Stimulated activated CD4-positive, alpha-beta T cell treated with anti-CD3 and anti-CD28 coated beads, TNF-alpha, amount 100 ng/mL, for 24 hours (primary cell): ENCODE results near the gene PARVA.
"Not testable (repeated sequence)": the region's sequence is repeated elsewhere in the genome, so short reads cannot be mapped to it uniquely, and the experiment has no call there.

Source experiments
- DNase-seq, 3 experiments: peaks; one replicate each; pipeline ENCODE4 v3.0.0-alpha.2; 2020; ENCODE audit warnings: low read depth in 3 of 3

The PARVA gene

DNA sequence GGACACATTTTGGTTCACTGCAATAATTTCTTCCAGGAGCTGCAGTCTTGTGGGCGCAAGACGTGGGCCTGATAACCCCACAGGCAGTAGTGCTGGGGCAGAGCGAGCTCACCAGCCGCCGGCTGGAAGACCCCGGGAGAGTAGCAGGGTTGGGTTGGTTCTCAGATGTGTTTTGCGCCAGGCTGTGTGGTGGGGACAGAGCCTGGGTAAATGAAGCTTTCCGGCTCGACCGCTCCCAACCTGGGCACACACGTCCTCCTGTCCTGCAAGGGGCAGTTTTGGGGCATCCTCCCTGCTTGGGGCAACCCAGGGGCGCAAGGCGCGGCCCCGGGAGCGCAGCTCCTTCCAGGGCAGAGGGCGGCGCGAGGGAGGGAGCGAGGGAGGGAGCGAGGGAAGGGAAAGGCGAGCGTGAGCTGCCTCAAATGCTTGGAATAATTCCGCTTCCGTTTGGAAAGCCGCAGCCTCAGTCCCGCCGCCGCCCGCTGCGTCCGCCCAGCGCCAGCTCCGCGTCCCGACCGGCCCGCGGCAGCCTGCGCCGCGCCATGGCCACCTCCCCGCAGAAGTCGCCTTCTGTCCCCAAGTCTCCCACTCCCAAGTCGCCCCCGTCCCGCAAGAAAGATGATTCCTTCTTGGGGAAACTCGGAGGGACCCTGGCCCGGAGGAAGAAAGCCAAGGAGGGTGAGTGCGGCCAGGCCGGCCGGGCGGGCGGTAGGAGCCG lies at the start of gene PARVA:
Gene PARVA (plus strand): TSS at position 466 of the 718 bp plus-strand sequence. CDS start 77 bp downstream, at position 543.
- DNase-seq, result no peak

DNA sequence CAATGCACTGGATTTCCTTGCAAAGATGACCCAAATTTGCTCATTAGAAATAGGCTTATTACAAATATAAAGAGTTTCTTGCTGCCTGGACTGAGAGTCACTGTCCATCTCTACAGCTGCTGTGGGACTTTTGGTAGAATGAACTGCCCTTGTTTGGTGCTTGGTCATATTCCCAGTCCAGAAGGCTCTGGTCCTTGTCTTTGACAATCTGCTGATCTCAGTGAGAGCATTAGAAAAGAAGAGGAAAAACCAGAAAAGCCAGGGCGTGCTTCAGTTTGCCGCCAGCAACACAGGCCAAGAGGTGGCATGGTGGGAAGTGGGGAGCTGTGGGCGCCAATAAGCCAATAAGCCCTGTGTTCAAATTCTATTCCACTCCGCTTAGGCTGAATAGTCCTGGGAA lies 48.2 kb upstream of the PARVA start:
- no peak for DNase-seq

GRCh38 chr11:12329797-12330196 lies 47.6 kb upstream of the PARVA start:
- DNase-seq, result no peak

DNA sequence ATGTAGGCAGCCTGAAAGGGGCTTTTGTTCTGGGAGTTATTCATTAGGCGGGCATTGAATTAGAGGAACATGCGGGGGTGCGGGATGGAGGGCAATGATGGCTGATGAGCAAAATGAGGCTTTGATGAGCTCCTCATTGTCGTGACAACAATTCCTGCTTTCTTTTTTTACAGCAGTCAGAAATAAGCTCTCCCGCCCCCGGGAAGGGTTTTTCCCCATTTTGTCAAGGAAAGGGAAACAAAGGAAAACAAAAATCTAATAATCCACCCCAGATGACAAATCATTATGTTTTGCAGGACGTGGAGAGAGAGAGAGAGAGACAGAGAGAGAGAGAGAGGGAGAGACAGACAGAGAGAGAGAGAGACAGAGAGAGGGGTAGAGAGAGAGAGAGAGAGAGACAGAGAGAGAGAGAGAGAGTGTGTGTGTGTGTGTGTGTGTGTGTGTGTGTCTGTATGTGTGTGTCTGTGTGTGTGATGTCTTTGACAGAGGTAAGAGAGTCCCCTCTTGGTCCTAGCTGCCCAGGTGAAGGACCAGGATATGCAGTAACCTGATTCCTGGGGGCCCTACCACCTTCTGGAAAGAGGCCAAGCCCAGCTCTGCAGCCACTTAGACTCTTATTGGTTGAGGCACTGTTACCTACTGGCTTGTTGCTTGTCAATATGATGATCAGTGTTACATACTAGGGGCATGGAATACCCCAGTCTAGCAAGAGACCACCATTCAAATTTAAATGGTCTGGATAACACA lies 46.7 kb upstream of the PARVA start:
- DNase-seq, result no peak

- DNase-seq, result peak; percentile 42 to 62 (median 46)
Observed at GRCh38 chr11:12331239-12331874, 46.0 kb upstream of the PARVA start.

DNA sequence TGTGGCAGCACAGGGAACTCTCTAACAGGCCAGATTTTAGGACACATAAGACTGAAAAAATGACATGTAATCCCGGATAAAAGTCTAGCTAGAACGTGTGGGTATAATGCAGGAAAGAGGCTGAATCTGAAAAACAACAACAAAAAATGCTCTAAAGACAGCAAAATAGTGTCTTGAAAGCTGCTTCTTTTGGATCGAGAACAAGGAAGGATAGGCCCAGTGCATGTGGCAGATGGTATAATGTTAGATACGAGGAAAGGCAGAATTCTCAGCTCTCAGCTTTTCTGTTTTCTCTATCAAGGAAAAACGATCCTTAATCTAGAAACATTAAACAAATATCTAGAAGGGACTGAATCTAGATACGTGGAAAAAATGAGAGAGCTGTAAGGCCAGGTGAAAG lies 33.8 kb upstream of the PARVA start:
- DNase-seq, result no peak

GRCh38 chr11:12353534-12353933 lies 23.8 kb upstream of the PARVA start:
- DNase-seq, result no peak

GRCh38 chr11:12354750-12355545 lies 22.4 kb upstream of the PARVA start:
- no peak for DNase-seq

GRCh38 chr11:12356944-12357655 lies 20.3 kb upstream of the PARVA start:
- no peak for DNase-seq

GRCh38 chr11:12357697-12358096 lies 19.7 kb upstream of the PARVA start:
- DNase-seq, result not testable (repeated sequence)

DNA sequence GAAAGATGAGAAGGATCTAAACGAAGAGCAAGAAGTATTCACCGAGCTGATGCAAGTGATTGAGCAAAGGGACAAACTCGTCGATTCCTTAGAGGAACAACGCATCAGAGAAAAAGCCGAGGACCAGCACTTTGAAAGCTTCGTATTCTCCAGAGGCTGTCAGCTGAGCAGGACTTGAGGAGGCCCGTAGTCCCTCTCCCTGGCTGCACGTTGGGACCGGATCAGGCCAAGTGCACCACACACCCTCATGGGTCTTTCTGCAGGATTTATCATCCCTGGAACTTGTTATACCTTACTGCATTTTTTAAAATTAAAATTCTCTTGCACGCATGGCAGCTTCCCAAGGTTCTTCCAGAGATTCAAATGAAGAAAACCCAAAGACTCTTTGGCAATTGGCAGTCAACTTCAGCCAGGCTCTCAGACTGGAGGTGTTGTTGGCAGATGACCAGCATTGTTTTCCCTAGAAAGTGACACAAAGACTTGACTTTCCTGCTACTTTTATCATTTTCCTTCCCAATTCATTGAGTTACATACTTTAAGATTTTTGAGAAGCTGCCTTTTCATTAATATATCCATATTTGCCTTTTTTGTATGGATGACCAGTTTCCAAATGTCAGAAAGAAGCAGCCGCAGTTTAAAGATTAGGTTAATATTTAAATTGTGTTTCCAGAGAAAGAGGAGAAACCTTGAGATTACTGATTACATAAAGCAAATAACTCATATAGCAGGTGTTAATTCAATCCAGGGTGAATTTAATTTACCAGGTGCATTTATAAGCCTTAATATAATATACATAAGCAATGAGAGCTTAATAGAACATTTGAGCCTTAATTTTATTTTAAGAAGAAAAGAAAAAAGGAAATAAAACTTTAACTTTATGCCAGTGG lies 18.8 kb upstream of the PARVA start:
- DNase-seq, result no peak

GRCh38 chr11:12359761-12360160 lies 17.6 kb upstream of the PARVA start:
- no peak for DNase-seq

DNA sequence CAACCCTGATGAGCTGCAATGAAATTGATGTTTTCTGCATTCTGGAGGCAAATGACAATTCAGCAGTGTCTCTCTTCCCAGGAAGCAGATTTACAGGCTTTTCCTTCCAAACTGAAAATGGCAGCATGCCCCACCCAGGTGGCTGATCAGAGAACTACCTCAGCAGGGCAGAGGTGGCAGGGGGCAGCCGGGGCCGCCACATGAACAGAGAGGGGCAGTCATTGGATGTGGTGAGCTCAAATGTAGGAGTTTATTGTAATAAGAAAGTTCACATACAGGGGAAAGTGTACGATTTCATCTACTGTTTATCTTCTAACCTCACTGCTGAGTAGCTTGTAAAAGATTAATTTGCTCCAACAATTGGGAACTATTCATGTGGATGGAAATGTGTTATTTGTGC lies 15.7 kb upstream of the PARVA start:
- no peak for DNase-seq

DNA sequence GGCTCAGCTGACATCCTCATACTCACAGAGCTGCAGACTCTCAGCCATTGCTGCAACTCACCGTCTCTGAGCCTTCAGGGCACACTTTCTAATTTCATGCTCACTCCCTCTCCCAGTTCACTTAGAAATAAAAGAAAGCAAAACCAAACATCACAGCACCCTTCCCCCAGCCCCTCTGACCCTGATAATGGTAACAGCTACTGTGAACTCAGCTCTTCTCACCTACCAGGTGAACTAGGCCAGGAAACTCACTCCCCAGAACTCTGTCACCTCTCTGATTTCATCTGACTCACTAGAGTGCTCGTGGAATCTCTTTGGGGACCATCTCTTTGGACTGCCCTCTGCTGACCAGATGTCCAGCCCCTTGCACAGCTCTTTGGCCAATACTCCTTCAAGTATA lies 14.5 kb upstream of the PARVA start:
- no peak for DNase-seq

DNA sequence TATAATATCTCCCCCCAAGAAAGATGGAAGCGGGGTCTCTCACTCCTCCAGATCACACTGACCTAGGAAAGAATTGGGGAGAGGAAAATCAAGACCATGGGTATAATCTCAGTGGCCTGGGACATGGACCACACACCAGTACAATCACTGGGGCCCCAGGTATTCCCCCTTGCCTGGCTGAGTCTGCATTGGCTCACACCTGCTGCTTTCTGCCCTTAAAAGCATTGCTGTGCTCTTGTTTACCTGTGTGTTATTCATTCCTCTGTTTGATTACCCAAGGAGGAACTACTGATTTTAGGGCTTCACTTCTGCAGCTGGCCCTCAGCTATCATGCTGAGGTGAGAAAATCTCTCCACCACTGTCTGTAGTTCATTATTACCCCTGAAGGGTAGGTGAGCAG lies 14.0 kb upstream of the PARVA start:
- no peak for DNase-seq

- peak in 1 of 3 experiments; percentile 39 for DNase-seq
Observed at GRCh38 chr11:12365965-12366575, 11.3 kb upstream of the PARVA start.

- DNase-seq, result not testable (repeated sequence)
Observed at GRCh38 chr11:12367057-12367456, 10.3 kb upstream of the PARVA start.

DNA sequence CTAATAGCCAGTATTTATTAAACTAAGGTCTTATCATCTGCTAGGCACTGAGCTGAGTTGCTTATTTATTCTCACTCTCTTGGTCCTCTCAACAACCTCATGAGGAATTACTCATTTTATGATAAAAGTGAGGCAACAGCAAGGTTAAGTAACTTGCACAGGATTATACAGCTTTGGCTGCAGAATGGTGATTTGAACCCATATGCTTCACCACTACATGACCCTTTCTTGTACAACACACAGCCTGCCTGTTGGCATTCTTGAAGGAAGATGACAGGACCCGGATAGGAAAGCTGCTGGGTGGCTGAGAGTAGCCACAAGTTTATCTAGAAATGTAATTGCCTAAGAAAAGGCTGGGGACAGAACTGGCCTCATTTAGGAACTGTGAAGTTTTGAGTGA lies 5.3 kb upstream of the PARVA start:
- DNase-seq, result no peak

GRCh38 chr11:12375720-12376119 lies 1.7 kb upstream of the PARVA start:
- no peak for DNase-seq
